Cardiac muscle cell (in vitro differentiated cells and primary cell): ENCODE measurements around the gene PSAPL1. TPM values are rescaled to one million over a fixed set of nuclear protein-coding genes. Genes with fewer than 3 reads are reported as not detected.

Source experiments
- DNase-seq, 2 donors: peaks; one replicate each; pipeline versions ENCODE4 v3.0.0 to v3.0.0-alpha.2; 2010 to 2017; ENCODE audit warnings: low read depth in 1 of 2, low spot score in 1 of 2
- H3K27ac ChIP-seq: fragments of 200-600 bp; sonication (generic); 2 replicates; pipeline ENCODE4 v1.5.1; 2016
- H3K27me3 ChIP-seq: fragments of 200-600 bp; sonication (generic); 2 replicates; pipeline ENCODE4 v1.6.0; 2016; ENCODE audit warnings: control low read depth
- H3K36me3 ChIP-seq: fragments of 200-600 bp; sonication (generic); 2 replicates; pipeline ENCODE4 v1.5.1; 2016; ENCODE audit warnings: control low read depth
- H3K4me1 ChIP-seq: fragments of 200-600 bp; sonication (generic); 2 replicates; pipeline ENCODE4 v1.8.1; 2017; ENCODE audit warnings: low read depth, mild to moderate bottlenecking, mixed run types
- H3K4me3 ChIP-seq: fragments of 200-600 bp; sonication (generic); 2 replicates; pipeline ENCODE4 v1.5.1; 2016; ENCODE audit warnings: mild to moderate bottlenecking
- H3K9me3 ChIP-seq: fragments of 200-600 bp; sonication (generic); 2 replicates; pipeline ENCODE4 v1.5.1; 2017; ENCODE audit warnings: low read depth, mild to moderate bottlenecking, control low read depth
- polyA plus RNA-seq: library from polyadenylated mRNA; unstranded; fragments of >200 nt; fragmentation: Nextera tagmentation; extraction: Ambion mirVana; gene quantifications from 2 replicates; pipeline ENCODE4 v1.2.1, GENCODE V29; 2016
- total RNA-seq: library from RNA; depleted of rRNA; stranded (reverse); fragments of >200 nt; gene quantifications from 2 replicates; pipeline ENCODE4 v1.2.3, GENCODE V29; 2016
- TF ChIP-seq, protein P1 (sequence below): IDR thresholded peaks from 2 replicates; pipeline ENCODE4 v1.5.1; 2012; ENCODE audit warnings: low read depth, mild to moderate bottlenecking, low read length

Gene PSAPL1
- total and polyA plus RNA-seq, 2 experiments from 2014 or later = 3.5 to 4.4 TPM

- peaks cover 15% of the 10 kb centered on the region for H3K4me1 ChIP-seq
- DNase-seq = no peak
- TF ChIP-seq, protein P1, sequence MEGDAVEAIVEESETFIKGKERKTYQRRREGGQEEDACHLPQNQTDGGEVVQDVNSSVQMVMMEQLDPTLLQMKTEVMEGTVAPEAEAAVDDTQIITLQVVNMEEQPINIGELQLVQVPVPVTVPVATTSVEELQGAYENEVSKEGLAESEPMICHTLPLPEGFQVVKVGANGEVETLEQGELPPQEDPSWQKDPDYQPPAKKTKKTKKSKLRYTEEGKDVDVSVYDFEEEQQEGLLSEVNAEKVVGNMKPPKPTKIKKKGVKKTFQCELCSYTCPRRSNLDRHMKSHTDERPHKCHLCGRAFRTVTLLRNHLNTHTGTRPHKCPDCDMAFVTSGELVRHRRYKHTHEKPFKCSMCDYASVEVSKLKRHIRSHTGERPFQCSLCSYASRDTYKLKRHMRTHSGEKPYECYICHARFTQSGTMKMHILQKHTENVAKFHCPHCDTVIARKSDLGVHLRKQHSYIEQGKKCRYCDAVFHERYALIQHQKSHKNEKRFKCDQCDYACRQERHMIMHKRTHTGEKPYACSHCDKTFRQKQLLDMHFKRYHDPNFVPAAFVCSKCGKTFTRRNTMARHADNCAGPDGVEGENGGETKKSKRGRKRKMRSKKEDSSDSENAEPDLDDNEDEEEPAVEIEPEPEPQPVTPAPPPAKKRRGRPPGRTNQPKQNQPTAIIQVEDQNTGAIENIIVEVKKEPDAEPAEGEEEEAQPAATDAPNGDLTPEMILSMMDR = no peak
- no peaks in the 10 kb centered on the region for H3K27me3 ChIP-seq
- H3K9me3 ChIP-seq = no peaks in the 10 kb centered on the region
- no peak overlapping the region for H3K4me3 ChIP-seq
- H3K27ac ChIP-seq = no peak overlapping the region
- no peaks in the 10 kb centered on the region for H3K36me3 ChIP-seq
These were observed 12.4 kb downstream of the PSAPL1 start for GRCh38 chr4:7422151-7422897.

GRCh38 chr4:7421356-7422150 is 13.2 kb downstream of the PSAPL1 start:
- H3K9me3 ChIP-seq = no peaks in the 10 kb centered on the region
- H3K27me3 ChIP-seq = no peaks in the 10 kb centered on the region
- H3K4me3 ChIP-seq = no peak overlapping the region
- H3K27ac ChIP-seq = no peak overlapping the region
- no peak for DNase-seq
- TF ChIP-seq, protein P1 = no peak
- no peaks in the 10 kb centered on the region for H3K36me3 ChIP-seq
- H3K4me1 ChIP-seq = peaks cover 11% of the 10 kb centered on the region

DNA sequence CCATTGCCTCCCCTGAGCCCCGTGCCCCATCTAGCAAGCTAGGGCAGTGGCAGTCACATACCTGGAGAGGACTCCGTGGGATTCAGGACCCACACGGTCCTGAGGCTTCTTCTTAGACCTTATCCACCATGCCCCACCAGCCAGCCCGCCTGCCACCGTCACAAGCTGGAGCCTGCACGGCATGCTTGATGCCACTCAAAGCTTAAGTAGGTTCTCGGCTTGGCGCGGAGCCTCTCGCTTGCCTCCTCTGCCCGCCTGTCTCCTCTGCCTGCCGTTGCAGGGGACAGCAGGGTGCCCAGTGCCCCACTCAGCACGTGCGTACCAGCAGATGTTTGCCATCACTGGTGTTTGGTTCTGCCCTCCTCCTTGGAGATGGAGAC is 14.1 kb downstream of the PSAPL1 start:
- H3K9me3 ChIP-seq = no peaks in the 10 kb centered on the region
- TF ChIP-seq, protein P1 = no peak

GRCh38 chr4:7419961-7420660 is 14.6 kb downstream of the PSAPL1 start:
- TF ChIP-seq, protein P1 = no peak
- no peaks in the 10 kb centered on the region for H3K9me3 ChIP-seq
- no peak for DNase-seq
- H3K4me1 ChIP-seq = peaks cover 6% of the 10 kb centered on the region
- no peaks in the 10 kb centered on the region for H3K27me3 ChIP-seq
- H3K4me3 ChIP-seq = no peak overlapping the region
- no peak overlapping the region for H3K27ac ChIP-seq
- no peaks in the 10 kb centered on the region for H3K36me3 ChIP-seq

More for the DNA sequence above, 14.1 kb downstream of the PSAPL1 start:
- Histone ChIP-seq H3K4me1 (peaks cover 11% of the 10 kb centered on the region), H3K4me3 (no peak overlapping the region), H3K36me3 (no peaks in the 10 kb centered on the region), H3K27ac (no peak overlapping the region), H3K27me3 (no peaks in the 10 kb centered on the region)
- DNase-seq = no peak

DNA sequence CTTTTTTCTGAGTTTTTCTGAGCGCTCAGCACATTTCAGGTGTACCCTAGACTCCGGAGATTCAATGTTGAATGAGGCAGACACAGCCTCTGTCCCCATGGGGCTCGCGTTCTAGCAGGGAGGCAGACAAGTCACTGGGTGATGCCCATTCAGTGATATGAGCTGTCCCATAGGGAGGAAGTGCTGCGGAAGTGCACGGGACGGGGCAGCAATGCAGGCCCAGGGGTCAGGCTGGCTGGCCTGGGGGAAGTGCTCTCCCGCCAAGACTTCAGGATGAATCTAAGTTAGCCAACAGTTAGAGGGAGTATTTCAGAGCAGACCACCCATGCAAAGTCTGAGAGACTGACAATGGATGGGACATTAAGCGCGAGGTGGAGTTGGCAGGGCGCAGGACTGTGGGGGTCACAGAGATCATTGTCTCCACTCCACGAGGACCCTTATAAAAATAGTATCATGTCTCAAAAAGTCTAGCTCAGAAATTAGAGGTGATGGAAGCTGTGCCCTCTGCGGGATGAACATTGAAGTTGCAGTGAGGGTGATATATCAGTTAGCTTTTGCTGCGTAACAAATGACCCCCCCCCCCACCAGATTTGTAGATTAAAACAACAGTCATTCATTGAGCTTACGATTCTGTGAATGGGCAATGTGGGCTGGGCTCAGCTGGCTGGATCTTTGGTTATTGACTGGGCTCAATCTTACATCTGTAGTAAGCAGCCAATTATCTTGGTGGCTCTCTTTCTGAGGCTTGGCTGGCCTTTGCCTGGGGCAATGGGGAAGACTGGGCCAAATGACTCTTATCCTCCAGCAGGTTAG is 16.4 kb downstream of the PSAPL1 start:
- DNase-seq = no peak
- Histone ChIP-seq H3K4me3 (no peak overlapping the region), H3K27me3 (no peaks in the 10 kb centered on the region), H3K9me3 (no peaks in the 10 kb centered on the region), H3K4me1 (no peaks in the 10 kb centered on the region), H3K27ac (no peak overlapping the region), H3K36me3 (no peaks in the 10 kb centered on the region)
- TF ChIP-seq, protein P1 = no peak
